ENCODE results near the gene RHCG.

GRCh38 chr15:89477411-89478242, 18.8 kb downstream of the RHCG start:
- TF ChIP-seq, protein P1, sequence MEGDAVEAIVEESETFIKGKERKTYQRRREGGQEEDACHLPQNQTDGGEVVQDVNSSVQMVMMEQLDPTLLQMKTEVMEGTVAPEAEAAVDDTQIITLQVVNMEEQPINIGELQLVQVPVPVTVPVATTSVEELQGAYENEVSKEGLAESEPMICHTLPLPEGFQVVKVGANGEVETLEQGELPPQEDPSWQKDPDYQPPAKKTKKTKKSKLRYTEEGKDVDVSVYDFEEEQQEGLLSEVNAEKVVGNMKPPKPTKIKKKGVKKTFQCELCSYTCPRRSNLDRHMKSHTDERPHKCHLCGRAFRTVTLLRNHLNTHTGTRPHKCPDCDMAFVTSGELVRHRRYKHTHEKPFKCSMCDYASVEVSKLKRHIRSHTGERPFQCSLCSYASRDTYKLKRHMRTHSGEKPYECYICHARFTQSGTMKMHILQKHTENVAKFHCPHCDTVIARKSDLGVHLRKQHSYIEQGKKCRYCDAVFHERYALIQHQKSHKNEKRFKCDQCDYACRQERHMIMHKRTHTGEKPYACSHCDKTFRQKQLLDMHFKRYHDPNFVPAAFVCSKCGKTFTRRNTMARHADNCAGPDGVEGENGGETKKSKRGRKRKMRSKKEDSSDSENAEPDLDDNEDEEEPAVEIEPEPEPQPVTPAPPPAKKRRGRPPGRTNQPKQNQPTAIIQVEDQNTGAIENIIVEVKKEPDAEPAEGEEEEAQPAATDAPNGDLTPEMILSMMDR (IDR thresholded peaks at IDR 0.05; ENCODE audit: low read depth, low read length, missing input control): no peak
- TF ChIP-seq TAF1 (conservative IDR thresholded peaks at IDR 0.05) (no peak), REST (IDR thresholded peaks at IDR 0.05) (no peak), JUND (IDR thresholded peaks at IDR 0.05) (no peak), SP1 (IDR thresholded peaks at IDR 0.05) (no peak), YY1 (IDR thresholded peaks at IDR 0.05) (no peak), RAD21 (IDR thresholded peaks at IDR 0.05) (no peak), FOXA1 (IDR thresholded peaks at IDR 0.05) (no peak), ZBTB33 (IDR thresholded peaks at IDR 0.05) (no peak), EGR1 (IDR thresholded peaks at IDR 0.05; ENCODE audit: low read depth in 2 of 2) (no peak)
- TF ChIP-seq, protein P2, sequence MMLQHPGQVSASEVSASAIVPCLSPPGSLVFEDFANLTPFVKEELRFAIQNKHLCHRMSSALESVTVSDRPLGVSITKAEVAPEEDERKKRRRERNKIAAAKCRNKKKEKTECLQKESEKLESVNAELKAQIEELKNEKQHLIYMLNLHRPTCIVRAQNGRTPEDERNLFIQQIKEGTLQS (IDR thresholded peaks at IDR 0.05): no peak
- TF ChIP-seq, protein P3, sequence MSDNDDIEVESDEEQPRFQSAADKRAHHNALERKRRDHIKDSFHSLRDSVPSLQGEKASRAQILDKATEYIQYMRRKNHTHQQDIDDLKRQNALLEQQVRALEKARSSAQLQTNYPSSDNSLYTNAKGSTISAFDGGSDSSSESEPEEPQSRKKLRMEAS (IDR thresholded peaks at IDR 0.05): no peak
